NCI-H2227 (cell line): ENCODE measurements around the gene GREB1.
A peak's percentile ranks its signal among the peaks of the same experiment; 100 is the strongest.

Experiments
- DNase-seq: peaks from one replicate; lab custom pipeline; 2025; ENCODE audit not compliant: unreplicated experiment; lab: John Stamatoyannopoulos, UW

The GREB1 gene

DNA sequence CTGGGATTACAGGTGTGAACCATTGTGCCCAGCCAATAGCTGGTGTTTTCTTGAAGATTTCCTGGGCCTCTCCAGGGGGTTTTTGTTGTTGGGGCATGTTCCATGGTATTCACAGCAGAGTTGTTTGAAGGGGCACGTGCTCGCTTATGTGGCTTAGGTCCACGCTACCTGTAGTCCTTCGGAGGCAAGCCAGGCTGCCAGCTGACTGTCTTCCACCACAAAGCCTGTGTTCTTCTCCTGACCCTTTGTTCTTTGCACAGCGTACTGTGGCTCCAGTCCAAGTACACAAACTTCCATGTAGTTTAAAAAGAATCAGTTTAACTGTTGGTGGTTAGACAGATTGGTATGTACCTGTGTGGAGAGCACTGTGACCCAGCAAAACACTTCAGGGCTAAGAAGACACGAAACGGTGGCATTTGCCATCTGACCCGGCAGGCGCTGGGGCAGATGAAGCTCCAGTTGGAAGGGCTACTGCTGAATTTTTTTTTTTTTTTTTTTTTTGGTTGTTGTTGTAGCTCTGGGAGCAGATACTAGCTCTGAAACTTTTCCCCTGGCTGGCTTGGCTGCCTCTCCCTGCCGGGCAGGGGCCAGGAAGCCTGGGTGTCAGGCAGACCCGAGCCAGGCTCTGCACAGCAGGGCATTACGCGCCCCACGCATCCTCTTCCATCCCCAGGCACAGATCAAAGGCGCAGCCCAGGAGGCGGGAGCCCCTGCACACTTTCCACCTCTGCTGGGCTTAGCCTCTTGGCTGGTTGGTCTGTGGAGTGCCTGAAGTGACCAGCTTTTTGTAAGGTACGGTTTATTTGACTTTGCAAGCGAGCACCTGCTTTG is 5.7 kb downstream of the GREB1 start:
- DNase-seq = no peak

DNA sequence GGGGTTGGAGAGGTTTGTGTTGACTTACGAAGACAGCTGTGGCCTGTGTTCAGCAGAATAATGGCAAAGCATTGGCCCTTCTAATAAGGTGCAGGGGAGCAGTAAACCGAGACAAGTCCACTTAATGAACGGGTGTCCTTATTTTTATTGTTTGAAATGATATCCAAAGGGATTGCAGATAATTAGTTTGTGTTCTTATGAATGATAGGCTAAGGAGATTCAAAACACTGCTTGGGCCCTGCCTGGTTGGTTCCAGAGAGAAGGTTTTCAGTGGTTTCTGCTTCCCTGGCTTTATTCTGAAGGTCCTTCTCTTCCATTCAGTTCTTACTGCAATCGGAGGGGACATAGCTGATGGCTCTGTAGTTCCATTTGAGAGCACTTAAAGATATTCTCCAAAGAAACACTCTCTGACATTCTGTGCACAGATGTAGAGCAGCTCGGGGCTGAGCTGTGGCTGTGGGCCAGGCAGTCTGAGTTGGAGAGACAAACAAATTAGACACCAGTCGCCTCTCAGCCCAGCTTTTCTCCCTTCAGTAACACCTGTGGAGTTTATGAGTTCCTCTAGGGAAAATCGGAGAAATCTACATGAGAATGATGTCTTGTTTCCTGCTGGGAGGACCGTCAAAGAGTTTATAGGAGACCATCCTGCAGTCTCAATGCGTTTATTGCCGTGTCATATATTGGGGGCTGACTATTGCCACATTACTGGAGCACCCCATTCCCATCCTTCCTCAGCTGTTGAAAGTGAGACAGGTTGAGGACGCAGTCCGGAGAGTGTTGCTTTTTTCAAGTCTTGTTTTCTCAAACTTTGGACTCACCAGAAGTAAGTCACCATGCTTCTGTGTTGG is 6.5 kb downstream of the GREB1 start:
- no peak for DNase-seq

GRCh38 chr2:11540996-11541692 is 7.3 kb downstream of the GREB1 start:
- no peak for DNase-seq

DNA sequence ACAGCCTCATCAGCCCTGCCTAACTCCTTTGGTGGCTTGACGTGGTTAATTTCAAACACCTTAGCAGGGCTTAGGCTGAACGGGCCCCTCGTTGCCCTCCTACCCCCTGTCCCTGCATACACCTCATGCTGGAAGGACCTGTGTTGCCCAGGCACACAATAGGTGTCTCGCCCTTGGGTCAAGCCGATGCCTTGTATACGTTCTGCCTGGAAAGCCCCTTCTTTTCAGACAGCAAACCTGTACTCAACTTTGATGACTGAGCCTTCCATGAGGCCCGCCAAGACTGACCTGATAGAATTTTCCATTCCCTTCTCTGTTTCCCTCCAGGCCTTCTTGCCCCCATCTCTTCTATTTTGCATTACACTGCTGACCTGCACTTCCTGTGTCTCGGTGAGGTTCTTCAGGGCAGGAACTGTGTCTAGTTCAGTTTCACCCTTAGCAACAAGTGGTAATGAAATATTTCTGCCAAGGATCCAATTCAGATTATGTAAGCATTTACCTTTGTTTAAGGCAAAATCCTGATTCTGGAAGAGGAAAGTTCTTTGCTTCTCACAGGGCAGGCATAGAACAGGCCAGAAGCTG is 7.9 kb downstream of the GREB1 start:
- DNase-seq = no peak

DNA sequence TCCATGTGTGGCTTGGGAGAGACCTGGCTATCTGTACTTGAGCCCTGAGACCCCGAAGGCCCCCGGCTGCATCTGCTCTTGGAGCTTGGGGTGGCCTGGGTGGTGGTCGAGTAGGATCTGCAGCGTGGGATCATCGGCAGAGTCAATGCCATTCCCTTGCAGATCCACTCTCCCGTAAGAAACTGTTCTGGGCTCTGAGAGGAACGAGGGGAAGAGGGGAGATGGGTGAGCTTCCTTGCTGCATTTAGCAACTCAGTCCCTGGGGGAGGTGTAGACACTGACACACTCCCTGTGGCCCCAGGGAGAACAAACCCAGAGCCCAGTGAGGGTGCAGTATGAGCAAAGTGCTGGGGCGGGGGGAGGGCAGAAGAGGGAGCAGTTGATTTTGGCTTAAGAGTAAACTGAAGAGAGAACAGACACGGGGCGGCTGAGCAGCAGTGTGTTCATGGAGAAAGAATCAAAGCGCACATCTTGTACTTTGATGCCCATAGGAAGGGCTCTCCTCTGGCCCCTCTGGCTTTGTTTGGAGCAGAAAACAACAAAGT is 8.5 kb downstream of the GREB1 start:
- DNase-seq = no peak

DNA sequence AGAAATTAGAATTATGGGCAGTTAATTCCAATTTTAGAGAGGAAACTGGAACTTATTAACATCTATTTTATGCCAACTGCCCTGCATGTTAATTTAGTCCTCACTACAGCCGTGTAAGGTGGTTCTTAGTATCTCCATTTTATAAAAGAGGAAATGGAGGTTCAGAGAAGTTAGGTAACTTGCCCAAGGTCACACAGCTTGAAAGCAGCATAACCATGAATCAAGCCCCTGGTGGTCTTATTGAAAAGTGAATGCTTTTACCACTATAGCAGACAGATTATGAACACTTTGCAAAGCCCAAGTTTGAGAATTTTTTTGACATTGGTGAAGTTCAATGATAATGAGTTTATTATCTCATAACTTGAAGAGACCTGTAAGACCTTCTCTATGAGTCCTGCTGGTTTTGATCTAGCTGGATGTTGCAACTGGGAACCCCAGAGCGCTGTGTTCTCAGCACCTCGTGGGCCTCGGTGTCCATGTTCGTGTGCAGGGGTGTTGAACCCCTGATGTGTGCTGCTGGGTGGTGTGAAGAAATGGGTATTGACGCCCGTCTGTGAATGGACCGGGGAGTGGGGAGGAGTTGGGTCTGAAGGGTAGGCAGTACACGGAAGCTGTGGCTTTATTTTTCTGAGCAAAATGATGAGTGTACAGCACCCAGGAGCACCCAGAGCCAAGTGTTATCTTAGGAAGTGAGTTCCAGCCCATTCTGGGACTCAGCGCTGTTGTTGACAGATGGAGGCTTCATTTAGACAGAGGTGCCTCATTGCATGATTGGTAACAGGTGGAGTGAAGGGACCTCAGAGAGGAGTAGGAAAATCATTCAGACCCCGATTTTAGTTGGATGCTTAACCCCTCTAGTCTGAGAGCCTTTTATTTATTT is 9.7 kb downstream of the GREB1 start:
- no peak for DNase-seq

DNA sequence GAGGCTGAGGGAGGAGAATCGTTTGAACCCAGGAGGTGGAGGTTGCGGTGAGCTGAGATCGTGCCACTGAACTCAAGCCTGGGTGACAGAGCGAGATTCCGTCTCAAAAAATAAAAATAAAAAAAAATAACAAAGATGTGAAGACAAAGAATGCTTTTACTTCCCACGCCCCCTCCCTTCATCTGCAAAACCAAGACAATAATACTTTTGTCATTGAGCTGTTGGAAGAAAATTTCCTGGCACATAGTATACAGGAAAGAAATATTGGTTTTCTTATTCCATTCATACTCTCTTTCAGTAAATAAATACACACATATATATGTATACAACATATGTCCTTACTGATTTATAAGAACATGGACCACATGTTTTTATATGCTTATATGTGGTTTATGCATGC is 12.2 kb downstream of the GREB1 start:
- DNase-seq = no peak

GRCh38 chr2:11547912-11548497 is 14.2 kb downstream of the GREB1 start:
- DNase-seq = no peak

DNA sequence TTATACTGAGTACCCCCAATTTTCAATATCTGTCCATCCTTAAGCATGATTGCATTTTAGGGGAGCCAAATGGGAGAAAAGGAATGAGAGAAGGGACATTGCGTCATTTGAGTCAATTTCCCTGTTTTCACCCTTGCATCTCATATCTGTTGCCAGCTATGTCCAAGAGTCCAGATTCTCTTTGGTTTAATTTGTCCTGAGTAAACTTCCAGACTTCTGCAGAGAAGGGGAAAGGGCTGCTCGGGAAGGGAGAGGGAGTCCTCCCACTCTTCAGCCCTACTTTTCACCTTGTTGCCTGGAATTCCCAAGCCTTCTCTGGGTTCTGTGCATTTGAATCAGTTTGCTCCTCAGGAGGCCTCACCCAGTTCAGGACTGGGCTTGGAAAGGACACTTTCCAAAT is 16.5 kb downstream of the GREB1 start:
- DNase-seq = no peak

GRCh38 chr2:11550901-11551568 is 17.2 kb downstream of the GREB1 start:
- no peak for DNase-seq

GRCh38 chr2:11551569-11552259 is 17.9 kb downstream of the GREB1 start:
- DNase-seq = no peak

- no peak for DNase-seq
Measured at GRCh38 chr2:11552260-11552638, 18.4 kb downstream of the GREB1 start.

DNA sequence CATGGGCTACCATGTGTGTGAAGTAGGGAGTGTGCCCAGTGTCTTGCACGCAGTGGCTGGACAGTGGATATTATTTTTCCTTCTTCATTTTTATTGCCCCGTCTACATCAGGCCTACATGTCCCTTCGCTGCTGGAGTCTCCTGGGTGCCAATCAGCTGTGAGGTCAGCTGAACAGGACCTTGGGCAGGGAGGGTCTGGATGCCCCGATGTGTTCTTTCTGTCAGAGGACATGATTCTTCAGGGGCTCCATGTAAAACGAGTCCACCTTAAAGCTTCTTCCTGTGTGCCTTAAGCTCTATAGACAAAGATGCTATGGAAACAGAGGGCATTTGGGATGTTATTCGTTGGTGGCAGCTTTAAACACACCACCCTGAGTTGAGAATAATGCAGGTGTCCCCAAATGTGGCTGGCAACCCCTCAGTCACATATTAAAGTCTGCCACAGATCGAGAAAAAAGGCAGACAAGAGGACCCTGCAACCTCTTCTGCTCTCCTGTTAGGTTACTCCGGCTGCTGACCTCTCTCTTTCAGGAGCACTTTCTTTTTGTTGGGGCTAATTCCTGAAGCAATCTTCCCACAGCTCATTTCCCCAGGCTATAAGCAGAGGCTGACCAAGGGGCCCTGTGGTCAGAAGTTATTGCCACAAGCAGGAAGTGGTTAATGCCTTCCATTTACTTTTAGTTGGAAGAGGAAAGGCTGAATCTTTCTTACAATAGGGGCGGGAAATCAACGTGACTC is 20.0 kb downstream of the GREB1 start:
- DNase-seq = no peak

DNA sequence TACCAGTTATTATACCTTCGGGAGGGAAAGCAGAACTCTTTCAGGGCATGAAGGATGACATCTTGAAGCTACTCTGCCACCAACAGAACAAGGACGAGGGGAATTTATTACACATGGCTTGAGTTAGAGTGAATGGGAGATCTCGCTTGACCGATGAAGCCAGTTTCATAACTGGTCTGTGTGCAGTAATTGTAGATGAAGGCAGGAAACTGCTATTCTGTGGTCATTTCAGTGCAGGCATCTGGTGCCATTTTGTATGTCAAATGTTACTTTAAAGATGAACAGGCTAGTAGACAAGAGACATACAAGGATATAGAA is 20.5 kb downstream of the GREB1 start:
- no peak for DNase-seq

DNA sequence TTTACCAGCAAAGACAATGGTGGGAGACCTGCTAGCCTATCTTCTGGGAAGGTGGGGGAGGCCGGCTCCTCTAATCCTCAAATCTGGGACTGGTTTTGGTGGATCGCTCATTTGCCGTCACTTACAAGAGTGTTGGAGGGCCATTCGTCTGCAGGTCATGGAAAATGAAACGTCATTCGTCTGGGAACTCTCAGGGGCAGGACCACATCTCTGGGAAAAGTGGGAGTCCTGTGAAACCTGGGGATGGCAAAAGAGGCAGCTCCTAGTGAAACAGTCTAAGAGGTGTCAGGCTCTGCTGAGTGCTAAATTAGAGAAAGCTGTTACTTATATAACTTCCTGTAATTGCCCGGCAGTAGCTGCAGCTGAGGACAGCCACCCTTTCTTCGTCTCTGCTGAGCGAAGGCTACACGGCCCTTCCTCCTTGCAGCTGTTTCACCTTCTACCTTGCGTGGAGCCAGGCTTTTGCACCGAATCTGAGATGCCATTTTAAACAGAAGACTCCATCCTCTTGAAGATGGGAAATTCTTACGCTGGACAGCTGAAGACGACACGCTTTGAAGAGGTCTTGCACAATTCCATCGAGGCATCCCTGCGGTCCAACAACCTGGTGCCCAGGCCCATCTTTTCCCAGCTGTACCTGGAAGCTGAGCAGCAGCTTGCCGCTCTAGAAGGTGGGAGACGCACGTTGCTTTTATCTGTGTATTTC is 22.4 kb downstream of the GREB1 start:
- peak; percentile 16 for DNase-seq

DNA sequence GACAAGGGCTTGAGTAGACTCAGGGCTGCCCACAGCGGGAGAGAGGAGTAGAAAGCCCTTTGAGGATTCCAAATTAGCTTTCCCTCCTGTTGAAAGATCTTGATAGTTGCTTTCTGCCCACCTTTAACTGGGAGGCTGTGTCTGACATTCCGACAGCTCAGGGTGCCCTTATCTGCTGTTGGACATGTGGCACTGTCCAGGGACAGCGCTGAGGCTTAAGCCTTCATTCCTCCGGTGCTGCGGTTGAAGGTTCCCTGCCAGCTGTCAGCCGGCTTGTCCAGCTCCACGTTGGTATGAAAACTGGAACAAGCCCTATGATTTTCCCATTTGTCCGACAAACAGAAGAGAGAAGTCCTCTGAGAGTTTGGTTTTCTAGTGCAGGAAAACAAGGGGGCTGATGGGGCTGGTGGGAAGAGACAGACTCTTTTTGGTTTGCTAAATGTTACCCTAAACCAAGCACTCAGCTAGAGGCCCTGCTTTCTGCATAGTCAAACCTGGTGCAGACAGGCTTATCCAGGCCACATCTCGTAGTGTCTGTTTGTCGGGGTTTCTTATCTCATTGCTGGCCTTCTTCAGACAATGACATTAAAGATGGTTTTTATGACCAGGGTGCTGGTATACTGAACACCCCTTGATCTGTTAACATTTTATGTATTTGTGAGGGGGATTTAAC is 24.5 kb downstream of the GREB1 start:
- no peak for DNase-seq
